HG03135 (cell line): Measurements from ENCODE around the gene CANT1.
"Not testable (repeated sequence)": the region's sequence is repeated elsewhere in the genome, so short reads cannot be mapped to it uniquely, and the experiment has no call there.

ENCODE experiments used
- ATAC-seq: cut with Tn5 transposase; IDR thresholded peaks from one replicate; pipeline ENCODE4 v1.9.1; 2021; ENCODE audit warnings: mild to moderate bottlenecking, moderate library complexity; ENCODE audit not compliant: unreplicated experiment

The CANT1 gene

DNA sequence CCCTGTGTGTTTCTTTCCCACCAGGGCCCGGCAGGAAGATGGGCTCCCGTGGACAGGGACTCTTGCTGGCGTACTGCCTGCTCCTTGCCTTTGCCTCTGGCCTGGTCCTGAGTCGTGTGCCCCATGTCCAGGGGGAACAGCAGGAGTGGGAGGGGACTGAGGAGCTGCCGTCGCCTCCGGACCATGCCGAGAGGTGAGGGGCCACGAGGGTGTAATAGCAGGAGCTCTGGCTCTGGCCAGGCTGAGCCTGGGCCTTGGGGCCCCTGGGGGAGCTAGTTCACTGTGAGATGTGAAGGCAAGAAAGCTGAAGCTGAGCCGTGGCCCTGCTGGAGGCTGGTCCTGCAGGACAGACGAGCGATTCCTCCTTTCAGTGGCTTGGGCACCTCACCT is 34.4 kb upstream of the CANT1 start:
- ATAC-seq, result no peak

GRCh38 chr17:79043191-79043930 is 33.8 kb upstream of the CANT1 start:
- no peak for ATAC-seq

- ATAC-seq, result no peak
Observed at GRCh38 chr17:79042421-79043190, 33.0 kb upstream of the CANT1 start.

GRCh38 chr17:79041723-79042420 is 32.3 kb upstream of the CANT1 start:
- no peak for ATAC-seq

DNA sequence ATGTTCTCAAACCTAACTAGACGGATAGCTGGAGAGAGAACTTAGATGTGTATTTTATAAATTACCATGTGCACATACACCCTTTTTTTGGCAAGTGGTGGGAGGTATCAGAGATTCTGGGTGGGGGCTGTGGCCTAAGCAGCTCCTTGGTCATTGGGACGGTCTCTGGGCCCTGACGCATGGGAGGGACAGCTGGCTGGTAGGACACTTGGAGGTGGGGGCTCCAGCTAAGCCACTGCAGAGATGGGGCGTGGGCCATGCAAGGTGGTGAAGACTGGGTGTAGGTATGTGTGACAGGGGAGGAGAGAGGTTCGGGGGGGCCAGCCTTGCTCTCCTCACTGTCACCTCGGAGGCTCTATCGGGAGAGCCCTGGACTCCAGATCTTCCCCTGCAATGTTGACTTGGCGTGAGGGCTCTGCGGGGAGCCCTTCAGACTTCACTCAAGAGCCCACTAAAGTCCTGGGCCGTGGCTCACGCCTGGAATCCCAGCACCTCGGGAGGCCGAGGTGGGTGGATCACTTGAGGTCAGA is 31.5 kb upstream of the CANT1 start:
- no peak for ATAC-seq

DNA sequence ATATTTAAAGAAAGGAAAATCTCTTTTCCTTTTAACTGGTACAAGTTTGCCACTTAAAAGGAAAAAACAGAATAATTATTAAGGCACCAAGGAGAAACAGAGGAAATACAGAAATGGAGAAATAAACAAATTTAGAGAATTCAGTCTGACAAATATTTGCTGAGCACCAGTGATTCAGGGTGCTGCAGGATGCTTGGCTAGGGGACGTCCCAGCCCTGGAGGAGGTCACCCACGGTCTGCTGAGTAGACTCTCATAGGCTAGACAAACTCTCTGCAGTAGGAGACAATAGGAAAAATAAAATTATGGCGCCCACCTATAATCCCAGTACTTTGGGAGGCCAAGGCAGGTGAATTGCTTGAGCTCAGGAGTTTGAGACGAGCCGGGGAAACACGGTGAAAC is 30.3 kb upstream of the CANT1 start:
- ATAC-seq, result no peak

DNA sequence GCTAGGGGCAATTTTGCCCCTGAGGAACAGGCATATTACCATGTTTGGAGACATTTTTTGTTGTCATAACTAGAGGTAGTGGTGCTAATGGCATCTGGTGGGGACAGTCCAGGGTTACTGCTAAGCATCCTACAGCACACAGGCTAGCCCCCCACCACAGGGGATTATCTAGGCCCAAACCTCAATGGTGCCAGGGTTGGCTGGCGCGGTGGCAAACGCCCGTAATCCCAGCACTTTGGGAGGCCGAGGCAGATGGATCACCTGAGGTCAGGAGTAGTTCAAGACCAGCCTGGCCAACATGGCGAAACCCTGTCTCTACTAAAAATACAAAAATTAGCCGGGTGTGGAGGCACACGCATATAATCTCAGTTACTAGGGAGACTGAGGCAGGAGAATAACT is 29.6 kb upstream of the CANT1 start:
- no peak for ATAC-seq

DNA sequence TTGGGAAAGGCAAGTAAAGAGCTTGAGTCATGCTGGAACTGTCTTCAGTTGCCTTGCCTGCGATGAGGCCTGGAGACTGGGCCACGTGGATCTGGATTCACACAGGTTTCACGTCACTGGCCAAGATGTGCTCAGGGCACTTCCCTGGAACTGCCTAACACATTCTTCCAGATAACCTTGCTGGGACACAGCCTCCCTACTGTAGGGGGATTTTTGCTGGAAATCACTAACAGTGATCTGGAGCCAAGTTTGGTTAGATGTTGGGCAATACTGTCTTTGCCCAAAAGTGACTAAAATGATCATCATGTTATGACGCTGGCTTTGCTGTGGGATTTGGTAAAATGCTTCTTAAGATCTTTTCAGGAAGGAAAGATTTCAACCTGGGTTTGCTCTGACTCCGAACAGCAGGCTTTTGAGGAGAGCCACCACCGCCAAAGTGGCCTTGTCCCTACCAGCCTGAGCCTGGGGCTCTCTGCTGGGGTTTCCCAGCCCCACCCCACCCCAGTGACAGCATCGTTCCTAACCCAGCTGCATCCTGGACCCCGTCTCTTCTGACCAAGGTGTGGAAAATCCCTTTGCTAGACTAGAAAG is 29.1 kb upstream of the CANT1 start:
- no peak for ATAC-seq

DNA sequence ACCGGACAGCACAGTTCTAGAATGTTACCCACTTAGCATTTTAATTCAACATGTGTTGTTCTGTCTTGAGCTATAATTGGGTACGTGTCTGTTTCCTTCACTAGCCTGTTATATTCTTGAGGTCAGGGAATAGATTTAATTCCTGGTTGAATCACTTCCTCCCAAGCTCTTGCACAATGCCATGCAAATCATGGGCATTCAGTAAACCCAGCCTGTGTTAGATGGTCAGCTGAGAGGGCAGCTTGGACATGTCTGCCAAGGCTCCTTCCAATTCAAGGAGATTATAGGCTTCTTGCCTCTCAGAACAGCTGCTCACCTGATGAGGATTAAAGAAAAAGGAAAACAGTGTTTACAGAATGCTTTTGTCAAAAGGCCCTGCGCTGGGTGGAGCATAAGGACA is 27.0 kb upstream of the CANT1 start:
- ATAC-seq, result no peak

DNA sequence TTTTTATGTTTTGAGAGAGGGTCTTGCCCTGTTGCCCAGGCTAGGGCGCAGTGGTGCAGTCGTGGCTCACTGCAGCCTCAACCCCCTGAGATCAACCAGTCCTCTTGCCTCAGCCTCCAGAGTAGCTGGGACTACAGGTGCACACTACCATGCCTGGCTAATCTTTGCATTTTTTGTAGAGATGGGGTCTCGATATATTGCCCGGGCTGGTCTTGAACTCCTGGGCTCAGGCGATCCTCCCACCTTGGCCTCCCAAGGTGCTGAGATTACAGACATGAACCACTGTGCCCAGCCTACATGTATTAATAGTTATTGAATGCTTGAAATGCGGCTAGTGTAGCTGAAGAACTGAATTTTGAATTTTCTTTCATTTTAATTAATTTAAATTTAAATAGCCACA is 26.6 kb upstream of the CANT1 start:
- ATAC-seq, result no peak

- no peak for ATAC-seq
Observed at GRCh38 chr17:79035686-79036085, 26.1 kb upstream of the CANT1 start.

DNA sequence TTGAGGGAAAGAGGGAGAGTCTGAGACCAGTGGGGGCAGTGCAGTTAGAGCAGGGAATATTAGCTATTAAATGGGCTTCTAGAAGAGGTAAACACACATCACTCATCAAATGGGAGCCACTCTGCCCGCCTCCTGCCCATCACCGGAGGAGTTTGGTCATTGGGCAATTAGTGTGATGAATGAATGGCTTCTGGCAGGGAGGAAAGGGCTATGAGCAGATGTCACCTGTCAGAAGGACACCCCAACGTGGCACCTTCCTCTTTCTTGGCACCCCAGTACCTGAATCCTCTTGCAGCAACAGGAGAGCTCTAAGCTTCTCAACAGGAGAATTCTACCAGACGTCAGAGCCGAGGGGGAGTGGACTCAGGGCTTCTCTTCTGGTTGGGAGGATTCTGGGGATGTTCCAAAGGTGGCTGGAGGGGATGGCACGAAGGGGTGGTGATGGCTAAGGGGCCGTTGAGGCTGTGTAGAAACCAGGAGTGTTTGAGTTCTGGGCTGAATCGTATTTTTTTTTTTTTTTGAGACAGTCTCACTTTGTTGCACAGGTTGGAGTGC is 25.4 kb upstream of the CANT1 start:
- ATAC-seq, result no peak

GRCh38 chr17:79033741-79034501 is 24.4 kb upstream of the CANT1 start:
- ATAC-seq, result no peak

- no peak for ATAC-seq
Observed at GRCh38 chr17:79033046-79033616, 23.6 kb upstream of the CANT1 start.

GRCh38 chr17:79031996-79032875 is 22.7 kb upstream of the CANT1 start:
- ATAC-seq, result no peak

GRCh38 chr17:79030636-79031035 is 21.1 kb upstream of the CANT1 start:
- not testable (repeated sequence) for ATAC-seq

DNA sequence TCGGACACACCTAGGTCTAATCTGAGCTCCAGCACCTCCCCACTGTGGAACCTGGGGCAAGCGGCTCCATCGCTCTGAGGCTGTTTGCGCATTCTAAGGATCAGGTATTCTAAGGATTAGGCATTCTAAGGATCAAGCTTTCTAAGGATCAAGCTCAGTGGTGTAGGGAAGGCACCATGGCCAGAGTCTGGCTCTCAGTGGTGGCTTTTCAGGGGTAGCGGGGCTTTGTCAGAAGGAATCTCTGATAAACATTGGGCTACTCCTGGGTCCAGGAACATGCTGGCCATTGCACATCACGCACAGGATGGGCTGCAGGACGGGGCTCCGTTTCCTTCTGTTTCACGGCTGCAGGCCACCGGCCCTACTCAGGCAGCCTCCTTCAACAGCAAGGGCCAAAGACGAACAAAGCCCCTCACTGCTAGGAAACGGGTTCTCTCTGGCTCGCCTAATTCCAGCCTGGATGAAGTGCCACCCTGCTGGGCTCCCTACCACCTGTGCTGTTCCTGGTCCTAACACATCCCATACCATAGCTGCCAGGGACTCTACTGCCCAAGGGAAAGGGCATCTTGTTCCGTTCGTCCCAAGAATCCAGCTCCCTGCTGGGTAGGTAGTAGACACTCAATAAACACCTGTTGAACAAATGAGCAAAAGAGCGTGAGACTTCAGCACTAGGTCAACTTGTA is 19.9 kb upstream of the CANT1 start:
- ATAC-seq, result no peak
